GM23338 (cell line): ENCODE results near the gene OLA1.

Source experiments
- CREB1 ChIP-seq: fragments of 250-450 bp; sonication (Bioruptor Pico); IDR thresholded peaks from 2 replicates; pipeline ENCODE4 v1.5.0; 2020; ENCODE audit warnings: low read depth, mild to moderate bottlenecking, moderate library complexity
- EZH2 ChIP-seq: fragments of 200-600 bp; sonication (generic); IDR thresholded peaks from one replicate; pipeline ENCODE4 v1.8.0; 2017; ENCODE audit warnings: antibody characterized with exemption, mild to moderate bottlenecking, low read depth; ENCODE audit not compliant: unreplicated experiment
- POLR2AphosphoS5 ChIP-seq: IDR thresholded peaks from 2 replicates; pipeline ENCODE4 v1.6.1; 2016; ENCODE audit warnings: antibody characterized with exemption, low read depth
- TF ChIP-seq, protein P1 (sequence below), 2 experiments: fragments of 200-600 bp in 1 of 2; sonication (generic) in 1 of 2; conservative IDR thresholded peaks; 2 replicates each; pipeline versions ENCODE4 v1.5.1 to v1.6.1; 2016 to 2017; ENCODE audit warnings: antibody characterized with exemption in 2 of 2, low read depth in 2 of 2, mild to moderate bottlenecking in 2 of 2, moderate library complexity in 1 of 2
- TF ChIP-seq, protein P2 (sequence below): IDR thresholded peaks from one replicate; pipeline ENCODE4 v1.6.1; 2018; ENCODE audit warnings: antibody characterized with exemption; ENCODE audit not compliant: unreplicated experiment

DNA sequence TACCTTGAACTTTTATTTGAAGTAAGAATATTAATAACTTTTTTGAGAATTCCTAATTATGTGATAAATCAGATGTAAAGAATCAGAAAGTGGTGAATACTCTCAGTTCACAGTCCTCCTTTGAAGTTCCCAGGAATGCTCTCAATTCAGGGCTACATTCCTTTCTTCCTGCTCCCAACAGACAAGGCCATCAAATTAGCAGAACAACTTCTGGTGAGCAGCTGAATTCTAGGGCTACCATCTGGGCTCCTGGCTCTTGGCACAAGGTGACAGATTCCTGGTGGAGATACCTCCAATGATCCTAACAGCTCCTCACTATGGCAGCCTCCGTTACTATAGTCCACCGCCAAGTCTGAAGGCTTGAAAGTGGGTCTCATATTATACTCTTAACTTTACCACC, 37.8 kb upstream of the OLA1 start:
- TF ChIP-seq, protein P1, sequence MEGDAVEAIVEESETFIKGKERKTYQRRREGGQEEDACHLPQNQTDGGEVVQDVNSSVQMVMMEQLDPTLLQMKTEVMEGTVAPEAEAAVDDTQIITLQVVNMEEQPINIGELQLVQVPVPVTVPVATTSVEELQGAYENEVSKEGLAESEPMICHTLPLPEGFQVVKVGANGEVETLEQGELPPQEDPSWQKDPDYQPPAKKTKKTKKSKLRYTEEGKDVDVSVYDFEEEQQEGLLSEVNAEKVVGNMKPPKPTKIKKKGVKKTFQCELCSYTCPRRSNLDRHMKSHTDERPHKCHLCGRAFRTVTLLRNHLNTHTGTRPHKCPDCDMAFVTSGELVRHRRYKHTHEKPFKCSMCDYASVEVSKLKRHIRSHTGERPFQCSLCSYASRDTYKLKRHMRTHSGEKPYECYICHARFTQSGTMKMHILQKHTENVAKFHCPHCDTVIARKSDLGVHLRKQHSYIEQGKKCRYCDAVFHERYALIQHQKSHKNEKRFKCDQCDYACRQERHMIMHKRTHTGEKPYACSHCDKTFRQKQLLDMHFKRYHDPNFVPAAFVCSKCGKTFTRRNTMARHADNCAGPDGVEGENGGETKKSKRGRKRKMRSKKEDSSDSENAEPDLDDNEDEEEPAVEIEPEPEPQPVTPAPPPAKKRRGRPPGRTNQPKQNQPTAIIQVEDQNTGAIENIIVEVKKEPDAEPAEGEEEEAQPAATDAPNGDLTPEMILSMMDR (conservative IDR thresholded peaks at IDR 0.05; ENCODE audit: low read depth in 2 of 2), result no peak
- TF ChIP-seq EZH2 (no peak), POLR2AphosphoS5 (no peak), CREB1 (CRISPR knock-in tag) (no peak)
- TF ChIP-seq, protein P2, sequence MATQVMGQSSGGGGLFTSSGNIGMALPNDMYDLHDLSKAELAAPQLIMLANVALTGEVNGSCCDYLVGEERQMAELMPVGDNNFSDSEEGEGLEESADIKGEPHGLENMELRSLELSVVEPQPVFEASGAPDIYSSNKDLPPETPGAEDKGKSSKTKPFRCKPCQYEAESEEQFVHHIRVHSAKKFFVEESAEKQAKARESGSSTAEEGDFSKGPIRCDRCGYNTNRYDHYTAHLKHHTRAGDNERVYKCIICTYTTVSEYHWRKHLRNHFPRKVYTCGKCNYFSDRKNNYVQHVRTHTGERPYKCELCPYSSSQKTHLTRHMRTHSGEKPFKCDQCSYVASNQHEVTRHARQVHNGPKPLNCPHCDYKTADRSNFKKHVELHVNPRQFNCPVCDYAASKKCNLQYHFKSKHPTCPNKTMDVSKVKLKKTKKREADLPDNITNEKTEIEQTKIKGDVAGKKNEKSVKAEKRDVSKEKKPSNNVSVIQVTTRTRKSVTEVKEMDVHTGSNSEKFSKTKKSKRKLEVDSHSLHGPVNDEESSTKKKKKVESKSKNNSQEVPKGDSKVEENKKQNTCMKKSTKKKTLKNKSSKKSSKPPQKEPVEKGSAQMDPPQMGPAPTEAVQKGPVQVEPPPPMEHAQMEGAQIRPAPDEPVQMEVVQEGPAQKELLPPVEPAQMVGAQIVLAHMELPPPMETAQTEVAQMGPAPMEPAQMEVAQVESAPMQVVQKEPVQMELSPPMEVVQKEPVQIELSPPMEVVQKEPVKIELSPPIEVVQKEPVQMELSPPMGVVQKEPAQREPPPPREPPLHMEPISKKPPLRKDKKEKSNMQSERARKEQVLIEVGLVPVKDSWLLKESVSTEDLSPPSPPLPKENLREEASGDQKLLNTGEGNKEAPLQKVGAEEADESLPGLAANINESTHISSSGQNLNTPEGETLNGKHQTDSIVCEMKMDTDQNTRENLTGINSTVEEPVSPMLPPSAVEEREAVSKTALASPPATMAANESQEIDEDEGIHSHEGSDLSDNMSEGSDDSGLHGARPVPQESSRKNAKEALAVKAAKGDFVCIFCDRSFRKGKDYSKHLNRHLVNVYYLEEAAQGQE, result no peak
